ENCODE measurements around the gene BTG4.

BTG4 gene

GRCh38 chr11:111448414-111448813 lies 63.8 kb downstream of the BTG4 start:
- Histone ChIP-seq H3K4me3 (ENCODE audit: low read depth in 1 of 2, low read length in 2 of 2) (no peak overlapping the region), H4K20me1 (ENCODE audit: insufficient read depth, low read length) (no peaks in the 10 kb centered on the region), H3K9ac (ENCODE audit: low read depth, low read length) (no peak overlapping the region), H3K9me3 (ENCODE audit: insufficient read depth, low read length, severe bottlenecking) (no peaks in the 10 kb centered on the region), H3K27me3 (ENCODE audit: insufficient read depth, low read length, poor library complexity) (peaks cover 15% of the 10 kb centered on the region), H2AFZ (ENCODE audit: low read depth, low read length) (no peak overlapping the region), H3K4me1 (ENCODE audit: insufficient read depth, low read length) (peaks cover 9% of the 10 kb centered on the region), H3K4me2 (ENCODE audit: insufficient read depth, low read length) (no peak overlapping the region), H3K79me2 (ENCODE audit: insufficient read depth, low read length) (no peaks in the 10 kb centered on the region), H3K36me3 (ENCODE audit: insufficient read depth, low read length) (no peaks in the 10 kb centered on the region), H3K27ac (ENCODE audit: low read length) (no peak overlapping the region)
- TF ChIP-seq CTCF (IDR thresholded peaks at IDR 0.05; ENCODE audit: borderline replicate concordance, extremely low read depth, low read length, poor library complexity, severe bottlenecking) (no peak), EZH2 (IDR thresholded peaks at IDR 0.05; ENCODE audit: borderline replicate concordance, low read depth, low read length, severe bottlenecking) (no peak)
- DNase-seq (no peak), ATAC-seq (ENCODE audit: insufficient read depth, low read depth) (no peak)

GRCh38 chr11:111447931-111448330 lies 64.3 kb downstream of the BTG4 start:
- H3K9ac ChIP-seq (ENCODE audit: low read depth, low read length) = no peak overlapping the region
- H3K4me3 ChIP-seq (ENCODE audit: low read depth in 1 of 2, low read length in 2 of 2) = no peak overlapping the region
- no peak overlapping the region for H3K4me2 ChIP-seq (ENCODE audit: insufficient read depth, low read length)
- no peak for ATAC-seq (ENCODE audit: insufficient read depth, low read depth)
- H3K4me1 ChIP-seq (ENCODE audit: insufficient read depth, low read length) = peaks cover 9% of the 10 kb centered on the region
- H4K20me1 ChIP-seq (ENCODE audit: insufficient read depth, low read length) = no peaks in the 10 kb centered on the region
- no peak overlapping the region for H2AFZ ChIP-seq (ENCODE audit: low read depth, low read length)
- peaks cover 15% of the 10 kb centered on the region for H3K27me3 ChIP-seq (ENCODE audit: insufficient read depth, low read length, poor library complexity)
- no peaks in the 10 kb centered on the region for H3K9me3 ChIP-seq (ENCODE audit: insufficient read depth, low read length, severe bottlenecking)
- no peak for DNase-seq
- H3K79me2 ChIP-seq (ENCODE audit: insufficient read depth, low read length) = no peaks in the 10 kb centered on the region
- no peak for TF ChIP-seq EZH2 (IDR thresholded peaks at IDR 0.05; ENCODE audit: borderline replicate concordance, low read depth, low read length, severe bottlenecking)
- no peak for TF ChIP-seq CTCF (IDR thresholded peaks at IDR 0.05; ENCODE audit: borderline replicate concordance, extremely low read depth, low read length, poor library complexity, severe bottlenecking)
- H3K27ac ChIP-seq (ENCODE audit: low read length) = no peak overlapping the region
- no peaks in the 10 kb centered on the region for H3K36me3 ChIP-seq (ENCODE audit: insufficient read depth, low read length)

- Histone ChIP-seq H3K9me3 (ENCODE audit: insufficient read depth, low read length, severe bottlenecking) (no peaks in the 10 kb centered on the region), H3K36me3 (ENCODE audit: insufficient read depth, low read length) (no peaks in the 10 kb centered on the region), H3K4me2 (ENCODE audit: insufficient read depth, low read length) (no peak overlapping the region), H3K27me3 (ENCODE audit: insufficient read depth, low read length, poor library complexity) (peaks cover 7% of the 10 kb centered on the region), H2AFZ (ENCODE audit: low read depth, low read length) (no peak overlapping the region), H3K4me1 (ENCODE audit: insufficient read depth, low read length) (peaks cover 9% of the 10 kb centered on the region), H3K79me2 (ENCODE audit: insufficient read depth, low read length) (no peaks in the 10 kb centered on the region), H3K27ac (ENCODE audit: low read length) (no peak overlapping the region), H3K9ac (ENCODE audit: low read depth, low read length) (no peak overlapping the region), H4K20me1 (ENCODE audit: insufficient read depth, low read length) (no peaks in the 10 kb centered on the region), H3K4me3 (ENCODE audit: low read depth in 1 of 2, low read length in 2 of 2) (no peak overlapping the region)
- no peak for ATAC-seq (ENCODE audit: insufficient read depth, low read depth)
- TF ChIP-seq EZH2 (IDR thresholded peaks at IDR 0.05; ENCODE audit: borderline replicate concordance, low read depth, low read length, severe bottlenecking) (no peak), CTCF (IDR thresholded peaks at IDR 0.05; ENCODE audit: borderline replicate concordance, extremely low read depth, low read length, poor library complexity, severe bottlenecking) (no peak)
- DNase-seq = no peak
Observed at GRCh38 chr11:111447112-111447471, 65.1 kb downstream of the BTG4 start.

Data from DND-41 (cell line).